ENCODE data around the gene FOCAD. TPM values are rescaled to one million over a fixed set of nuclear protein-coding genes. Genes with fewer than 3 reads are reported as not detected.
A peak's percentile ranks its signal among the peaks of the same experiment; 100 is the strongest.

The FOCAD gene
- total RNA-seq, 2 experiments from 2014 or later = 37.3 to 42.8 TPM

DNA sequence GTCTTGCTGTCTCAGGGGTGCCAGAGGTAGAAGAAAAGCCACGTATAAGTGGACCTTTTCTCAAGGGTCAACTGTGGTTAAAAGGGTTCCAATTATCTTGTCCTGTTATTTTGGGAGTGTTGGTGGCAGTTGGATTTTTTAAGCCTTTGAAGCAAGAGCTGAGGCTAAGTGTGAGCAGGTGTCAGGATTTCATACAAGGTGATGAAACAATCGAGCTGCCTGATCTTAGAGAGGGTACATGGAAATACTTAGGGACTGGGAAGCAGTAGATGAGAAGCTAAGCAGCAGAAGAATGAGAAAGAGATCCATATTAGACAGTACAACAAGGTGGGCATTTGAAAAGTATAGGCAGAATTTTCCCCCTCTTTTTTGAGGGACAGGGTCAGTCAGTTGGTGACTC is 23.6 kb downstream of the FOCAD start:
- H3K27me3 Mint-ChIP-seq = no peaks in the 10 kb centered on the region
- H3K4me3 Mint-ChIP-seq = no peak overlapping the region
- no peaks in the 10 kb centered on the region for H3K36me3 Mint-ChIP-seq (ENCODE audit: low read depth)
- ChIA-PET CTCF (no interaction called here), POLR2A (no interaction called here)
- H3K4me1 Mint-ChIP-seq (ENCODE audit: low read depth) = peaks cover 3% of the 10 kb centered on the region
- no peak for ATAC-seq
- DNase-seq = no peak
- no peaks in the 10 kb centered on the region for H3K9me3 Mint-ChIP-seq
- H3K27ac Mint-ChIP-seq = no peak overlapping the region
- intact Hi-C loops (cut with micrococcal nuclease) = no loop called here
- no peak for TF ChIP-seq CTCF (IDR thresholded peaks at IDR 0.05)

DNA sequence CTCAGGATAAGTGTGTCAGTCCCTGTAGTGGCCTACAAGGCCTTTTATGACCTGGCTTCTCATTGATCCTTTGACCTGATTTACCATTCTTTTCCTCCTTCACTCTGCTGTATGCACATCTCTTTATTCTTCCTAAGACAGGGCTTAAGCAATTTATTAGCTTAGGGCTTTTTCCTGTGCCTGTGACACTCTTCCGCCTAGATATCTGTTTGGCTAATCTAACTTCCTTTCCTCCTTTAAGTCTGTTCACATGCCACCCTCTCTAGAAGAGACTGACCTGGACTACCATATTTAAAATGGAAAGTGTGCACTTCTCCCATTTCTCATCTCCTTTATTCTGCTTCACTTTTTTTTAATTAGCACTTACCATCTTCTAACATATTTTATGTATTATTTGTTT is 29.1 kb downstream of the FOCAD start:
- ATAC-seq (no peak), DNase-seq (no peak)
- no peak overlapping the region for H3K27ac Mint-ChIP-seq
- peaks cover 6% of the 10 kb centered on the region for H3K4me1 Mint-ChIP-seq (ENCODE audit: low read depth)
- H3K9me3 Mint-ChIP-seq = no peaks in the 10 kb centered on the region
- TF ChIP-seq CTCF (IDR thresholded peaks at IDR 0.05) = no peak
- intact Hi-C loops (cut with micrococcal nuclease) = no loop called here
- CTCF ChIA-PET = no interaction called here
- no peak overlapping the region for H3K4me3 Mint-ChIP-seq
- POLR2A ChIA-PET = no interaction called here
- H3K27me3 Mint-ChIP-seq = no peaks in the 10 kb centered on the region
- peaks cover 3% of the 10 kb centered on the region for H3K36me3 Mint-ChIP-seq (ENCODE audit: low read depth)

- H3K4me3 Mint-ChIP-seq = no peak overlapping the region
- intact Hi-C loops (cut with micrococcal nuclease) = no loop called here
- no peak for TF ChIP-seq CTCF (IDR thresholded peaks at IDR 0.05)
- H3K4me1 Mint-ChIP-seq (ENCODE audit: low read depth) = peaks cover 3% of the 10 kb centered on the region
- no peak for ATAC-seq
- no peak for DNase-seq
- H3K9me3 Mint-ChIP-seq = no peaks in the 10 kb centered on the region
- ChIA-PET CTCF (interaction anchor here (1.2 kb wide), 1 partner anchor 480 kb away, joined by 3 read pairs; no protein-coding TSS in a partner anchor), POLR2A (no interaction called here)
- H3K36me3 Mint-ChIP-seq (ENCODE audit: low read depth) = peaks cover 9% of the 10 kb centered on the region
- H3K27ac Mint-ChIP-seq = no peak overlapping the region
- H3K27me3 Mint-ChIP-seq = no peaks in the 10 kb centered on the region
These were observed 30.7 kb downstream of the FOCAD start for GRCh38 chr9:20714442-20715415.

DNA sequence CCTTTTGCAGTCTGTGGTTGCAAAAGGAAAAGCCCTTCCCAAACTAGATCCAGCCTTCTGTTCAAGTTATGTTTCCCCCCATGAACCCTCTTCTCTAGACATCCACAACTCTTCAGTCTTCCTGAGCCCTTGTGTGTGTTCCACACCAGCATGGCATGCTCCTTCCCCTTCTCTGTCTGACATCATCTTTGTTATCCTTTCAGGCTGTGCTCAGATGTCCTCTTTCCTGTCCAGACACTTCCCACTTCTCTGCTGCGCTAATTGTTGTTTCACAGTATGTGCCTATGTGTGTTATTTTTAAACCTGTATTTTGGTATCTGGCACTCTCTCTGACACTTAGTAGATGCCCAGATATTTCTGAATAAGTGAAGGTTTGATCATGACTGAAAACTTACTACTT is 38.2 kb downstream of the FOCAD start:
- Mint-ChIP-seq H3K4me1 (ENCODE audit: low read depth) (peaks cover 9% of the 10 kb centered on the region), H3K9me3 (no peaks in the 10 kb centered on the region), H3K27me3 (no peaks in the 10 kb centered on the region), H3K27ac (no peak overlapping the region), H3K36me3 (ENCODE audit: low read depth) (peaks cover 22% of the 10 kb centered on the region), H3K4me3 (no peak overlapping the region)
- ChIA-PET CTCF (no interaction called here), POLR2A (no interaction called here)
- no peak for ATAC-seq
- intact Hi-C loops (cut with micrococcal nuclease) = no loop called here
- TF ChIP-seq CTCF (IDR thresholded peaks at IDR 0.05) = no peak
- no peak for DNase-seq

- peaks cover 11% of the 10 kb centered on the region for H3K4me1 Mint-ChIP-seq (ENCODE audit: low read depth)
- DNase-seq (no peak), ATAC-seq (no peak)
- H3K36me3 Mint-ChIP-seq (ENCODE audit: low read depth) = peaks cover 16% of the 10 kb centered on the region
- H3K4me3 Mint-ChIP-seq = no peak overlapping the region
- H3K9me3 Mint-ChIP-seq = no peaks in the 10 kb centered on the region
- POLR2A ChIA-PET = no interaction called here
- H3K27ac Mint-ChIP-seq = peak overlapping the region; percentile 17
- CTCF ChIA-PET = no interaction called here
- intact Hi-C loops (cut with micrococcal nuclease) = no loop called here
- H3K27me3 Mint-ChIP-seq = no peaks in the 10 kb centered on the region
- no peak for TF ChIP-seq CTCF (IDR thresholded peaks at IDR 0.05)
These were observed 41.6 kb downstream of the FOCAD start for GRCh38 chr9:20725675-20726074.
